ENCODE measurements around the gene TRAFD1. TPM values are rescaled to one million over a fixed set of nuclear protein-coding genes. Genes with fewer than 3 reads are reported as not detected.

Gene TRAFD1
- total and polyA plus RNA-seq, 9 of the 15 experiments (the other 6 are each of a cell fraction or from before 2014, with no cell fraction given) = 41.3 to 85.5 (median 54.5) TPM

- no peak for TF ChIP-seq PML (IDR thresholded peaks at IDR 0.05; ENCODE audit: low read length)
- no peak for TF ChIP-seq TGIF2 (CRISPR knock-in tag; IDR thresholded peaks at IDR 0.05)
- no peak for TF ChIP-seq SAP30 (IDR thresholded peaks at IDR 0.05; ENCODE audit: borderline replicate concordance, insufficient read depth, low read depth, low read length, poor library complexity, severe bottlenecking)
- TF ChIP-seq SREBF1 (IDR thresholded peaks at IDR 0.05; ENCODE audit: borderline replicate concordance, low read depth, low read length) = no peak
- no peak for TF ChIP-seq GABPB1 (CRISPR knock-in tag; IDR thresholded peaks at IDR 0.05)
- no peak for TF ChIP-seq MAFF (IDR thresholded peaks at IDR 0.05; ENCODE audit: low read length)
- TF ChIP-seq HDAC6 (IDR thresholded peaks at IDR 0.05; ENCODE audit: low read depth, low read length) = no peak
- TF ChIP-seq ZEB2 (IDR thresholded peaks at IDR 0.05) = no peak
- no peak for TF ChIP-seq THAP12 (CRISPR knock-in tag; IDR thresholded peaks at IDR 0.05)
- TF ChIP-seq, protein P1, sequence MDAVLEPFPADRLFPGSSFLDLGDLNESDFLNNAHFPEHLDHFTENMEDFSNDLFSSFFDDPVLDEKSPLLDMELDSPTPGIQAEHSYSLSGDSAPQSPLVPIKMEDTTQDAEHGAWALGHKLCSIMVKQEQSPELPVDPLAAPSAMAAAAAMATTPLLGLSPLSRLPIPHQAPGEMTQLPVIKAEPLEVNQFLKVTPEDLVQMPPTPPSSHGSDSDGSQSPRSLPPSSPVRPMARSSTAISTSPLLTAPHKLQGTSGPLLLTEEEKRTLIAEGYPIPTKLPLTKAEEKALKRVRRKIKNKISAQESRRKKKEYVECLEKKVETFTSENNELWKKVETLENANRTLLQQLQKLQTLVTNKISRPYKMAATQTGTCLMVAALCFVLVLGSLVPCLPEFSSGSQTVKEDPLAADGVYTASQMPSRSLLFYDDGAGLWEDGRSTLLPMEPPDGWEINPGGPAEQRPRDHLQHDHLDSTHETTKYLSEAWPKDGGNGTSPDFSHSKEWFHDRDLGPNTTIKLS (IDR thresholded peaks at IDR 0.05; ENCODE audit: borderline replicate concordance, low read depth) = no peak
- TF ChIP-seq KLF6 (CRISPR knock-in tag; IDR thresholded peaks at IDR 0.05; ENCODE audit: borderline replicate concordance) = no peak
- no peak for TF ChIP-seq KLF13 (tag; IDR thresholded peaks at IDR 0.05; ENCODE audit: borderline replicate concordance, low read depth)
- TF ChIP-seq, protein P2, sequence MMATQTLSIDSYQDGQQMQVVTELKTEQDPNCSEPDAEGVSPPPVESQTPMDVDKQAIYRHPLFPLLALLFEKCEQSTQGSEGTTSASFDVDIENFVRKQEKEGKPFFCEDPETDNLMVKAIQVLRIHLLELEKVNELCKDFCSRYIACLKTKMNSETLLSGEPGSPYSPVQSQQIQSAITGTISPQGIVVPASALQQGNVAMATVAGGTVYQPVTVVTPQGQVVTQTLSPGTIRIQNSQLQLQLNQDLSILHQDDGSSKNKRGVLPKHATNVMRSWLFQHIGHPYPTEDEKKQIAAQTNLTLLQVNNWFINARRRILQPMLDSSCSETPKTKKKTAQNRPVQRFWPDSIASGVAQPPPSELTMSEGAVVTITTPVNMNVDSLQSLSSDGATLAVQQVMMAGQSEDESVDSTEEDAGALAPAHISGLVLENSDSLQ (IDR thresholded peaks at IDR 0.05) = no peak
- no peak for TF ChIP-seq TCF7 (IDR thresholded peaks at IDR 0.05; ENCODE audit: borderline replicate concordance)
- TF ChIP-seq CEBPB (tag; IDR thresholded peaks at IDR 0.05) = no peak
- no peak for TF ChIP-seq ZKSCAN1 (IDR thresholded peaks at IDR 0.05; ENCODE audit: low read depth, low read length)
- TF ChIP-seq ESRRB (CRISPR knock-in tag; IDR thresholded peaks at IDR 0.05; ENCODE audit: borderline replicate concordance) = no peak
- TF ChIP-seq ZNF695 (CRISPR knock-in tag; IDR thresholded peaks at IDR 0.05) = no peak
- no peak for TF ChIP-seq ZNF707 (CRISPR knock-in tag; conservative IDR thresholded peaks at IDR 0.05)
- Histone ChIP-seq H3K9me1 (ENCODE audit: control insufficient read depth, insufficient read depth, low read length) (no peaks in the 10 kb centered on the region), H3K27ac (ENCODE audit: extremely low read depth, low read depth, low read length) (no peak overlapping the region), H3K4me1 (replicated peaks in 1 of 2; ENCODE audit: control insufficient read depth in 2 of 2, insufficient read depth in 2 of 2, low read length in 2 of 2) (peaks cover 0 to 11% of the 10 kb centered on the region in 2 experiments; a peak in 1 of 5 replicates), H3K9me3 (replicated peaks; ENCODE audit: control insufficient read depth, insufficient read depth, low read depth, low read length) (peaks cover 9% of the 10 kb centered on the region), H3K36me3 (ENCODE audit: control insufficient read depth, insufficient read depth, low read length) (peaks cover 41% of the 10 kb centered on the region; the same call in 2 of the 3 replicates), H3K79me2 (ENCODE audit: control insufficient read depth, insufficient read depth, low read length) (no peaks in the 10 kb centered on the region), H4K20me1 (replicated peaks; ENCODE audit: control insufficient read depth, insufficient read depth, low read length) (no peaks in the 10 kb centered on the region), H3K4me2 (ENCODE audit: insufficient read depth, low read length) (no peak overlapping the region), H2AFZ (ENCODE audit: low read depth, low read length) (no peak overlapping the region), H3K27me3 (ENCODE audit: control insufficient read depth in 2 of 2, insufficient read depth in 2 of 2, low read length in 2 of 2) (no peaks in the 10 kb centered on the region), H3K9ac (ENCODE audit: insufficient read depth in 1 of 2, low read depth in 2 of 2, low read length in 2 of 2) (no peak overlapping the region), H3K4me3 (no peak overlapping the region)
- no peak for FAIRE-seq
- POLR2A ChIA-PET = interaction anchor here (0.7 to 1.4 kb wide), 2 partner anchors 10 to 36 kb away, joined by 3 to 4 read pairs; no protein-coding TSS in a partner anchor
- no peak for DNase-seq (ENCODE audit: extremely low read depth in 1 of 4, low spot score in 3 of 4)
- no TSS peak for BruUV-seq (replicated peaks)
- in situ Hi-C loops (cut with MboI) (no loop called here), intact Hi-C loops (cut with micrococcal nuclease) (no loop called here)
- WGBS (ENCODE audit: insufficient coverage, low coverage, missing lambda C conversion rate) = 95% methylated on average over 12 of the region's 12 CpGs
- CTCF ChIA-PET (ENCODE audit: low intra/inter-chr PET ratio) = no interaction called here
- no peak for ATAC-seq
These were observed 37.0 kb downstream of the TRAFD1 start for GRCh38 chr12:112162241-112162790.
